ENCODE measurements around the gene ZNF654.
A peak's percentile ranks its signal among the peaks of the same experiment; 100 is the strongest.
"Not testable (repeated sequence)": the region's sequence is repeated elsewhere in the genome, so short reads cannot be mapped to it uniquely, and the experiment has no call there.

The ZNF654 gene

GRCh38 chr3:88058581-88059379 is at the start of gene ZNF654, which contains the start of gene CGGBP1:
ZNF654 (plus strand) TSS chr3:88059255; CDS start chr3:88059320, 65 bp downstream.
CGGBP1 (minus strand) TSS chr3:88059005; CDS start chr3:88055976, 3,029 bp downstream.
- DNase-seq, result peak; percentile 81

- no peak for DNase-seq
These were observed 48.2 kb upstream of the ZNF654 start for GRCh38 chr3:88010810-88011209.

GRCh38 chr3:88013592-88013991 is 45.5 kb upstream of the ZNF654 start:
- no peak for DNase-seq

GRCh38 chr3:88015656-88016055 is 43.4 kb upstream of the ZNF654 start:
- DNase-seq, result not testable (repeated sequence)

- DNase-seq, result no peak
These were observed 40.0 kb upstream of the ZNF654 start for GRCh38 chr3:88019024-88019423.

GRCh38 chr3:88025001-88025552 is 34.0 kb upstream of the ZNF654 start:
- no peak for DNase-seq

- no peak for DNase-seq
These were observed 30.2 kb upstream of the ZNF654 start for GRCh38 chr3:88028876-88029275.

GRCh38 chr3:88030210-88030609 is 28.8 kb upstream of the ZNF654 start:
- DNase-seq, result no peak

- peak; percentile 7 for DNase-seq
These were observed 27.4 kb upstream of the ZNF654 start for GRCh38 chr3:88031642-88032077.

GRCh38 chr3:88032245-88032644 is 26.8 kb upstream of the ZNF654 start:
- no peak for DNase-seq

GRCh38 chr3:88033079-88033478 is 26.0 kb upstream of the ZNF654 start:
- no peak for DNase-seq

- no peak for DNase-seq
These were observed 25.2 kb upstream of the ZNF654 start for GRCh38 chr3:88033808-88034207.

- no peak for DNase-seq
These were observed 24.4 kb upstream of the ZNF654 start for GRCh38 chr3:88034491-88035275.

GRCh38 chr3:88036221-88036620 is 22.8 kb upstream of the ZNF654 start:
- no peak for DNase-seq

- no peak for DNase-seq
These were observed 20.5 kb upstream of the ZNF654 start for GRCh38 chr3:88038566-88038965.

GRCh38 chr3:88040529-88040928 is 18.5 kb upstream of the ZNF654 start:
- no peak for DNase-seq

GRCh38 chr3:88041005-88041404 is 18.1 kb upstream of the ZNF654 start:
- no peak for DNase-seq

GRCh38 chr3:88044411-88044810 is 14.6 kb upstream of the ZNF654 start:
- DNase-seq, result no peak

GRCh38 chr3:88046766-88047165 is 12.3 kb upstream of the ZNF654 start:
- DNase-seq, result no peak

GRCh38 chr3:88057630-88058305 is 1.3 kb upstream of the ZNF654 start:
- DNase-seq, result no peak

GRCh38 chr3:88058306-88058580 is 812 bp upstream of the ZNF654 start:
- no peak for DNase-seq

GRCh38 chr3:88059380-88060170 is 520 bp downstream of the ZNF654 start:
- DNase-seq, result no peak

Data from DMS79 (cell line).